ENCODE measurements around the gene CHURC1. TPM values are rescaled to one million over a fixed set of nuclear protein-coding genes. Genes with fewer than 3 reads are reported as not detected.

CHURC1 gene
- total RNA-seq, 1 experiment from 2014 or later: 52.4 TPM

DNA sequence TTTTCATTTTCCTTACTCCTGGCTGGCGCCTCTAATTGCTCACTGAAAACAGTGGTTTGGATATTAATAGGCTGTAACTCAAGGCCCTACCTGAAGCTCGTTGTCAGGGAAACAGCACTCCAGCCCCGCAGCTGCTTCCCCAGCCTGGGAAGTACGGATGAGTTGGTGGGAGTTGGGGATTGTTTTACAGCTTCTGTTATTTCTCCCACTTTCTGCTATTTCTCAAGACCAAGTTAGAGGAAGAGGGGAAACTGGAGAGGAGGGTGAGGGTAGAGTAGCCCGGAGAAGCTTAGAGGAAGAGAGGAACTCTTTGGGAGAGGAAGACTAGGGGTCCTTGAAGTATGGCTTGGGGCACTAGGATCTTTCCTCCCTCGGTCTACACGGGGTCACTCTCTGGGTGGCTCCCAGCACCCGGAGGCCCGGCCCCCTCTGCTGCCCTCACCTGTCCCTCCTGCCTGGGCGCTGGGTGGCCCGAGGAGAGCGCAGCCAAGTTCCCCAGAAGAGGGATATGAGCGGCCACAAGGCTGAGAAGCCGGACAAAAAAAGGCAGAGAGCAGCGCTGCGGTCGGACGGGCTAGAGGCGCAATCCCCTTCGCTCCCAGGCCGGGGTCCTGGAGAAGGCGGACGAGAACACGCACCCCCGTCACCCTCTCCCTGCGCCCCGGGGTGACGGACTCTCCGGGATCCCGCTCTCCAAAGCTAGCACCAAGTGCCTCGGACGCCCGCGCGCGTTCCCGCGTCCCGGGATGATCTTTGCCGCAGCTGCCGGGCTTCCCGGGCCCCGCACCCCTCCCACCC lies 35.2 kb upstream of the CHURC1 start:
- Mint-ChIP-seq H3K4me1 (peaks cover 18% of the 10 kb centered on the region), H3K27me3 (ENCODE audit: low read depth) (peaks cover 69% of the 10 kb centered on the region), H3K9me3 (no peaks in the 10 kb centered on the region), H3K4me3 (peak overlapping the region; percentile 75), H3K27ac (no peak overlapping the region), H3K36me3 (no peaks in the 10 kb centered on the region)
- POLR2A ChIA-PET: interaction anchor here (0.5 to 1.8 kb wide), 3 partner anchors 13 to 932 kb away, joined by 3 to 5 read pairs (median 3); no protein-coding TSS in a partner anchor
- ATAC-seq (peak; percentile 30), DNase-seq (ENCODE audit: low spot score) (peak; percentile 41)
- CTCF ChIA-PET: interaction anchor here (0.6 to 4.4 kb wide), 14 partner anchors 9 to 141 kb away, joined by 3 to 65 read pairs (median 6); no protein-coding TSS in a partner anchor
- TF ChIP-seq ZNF317 (CRISPR knock-in tag; IDR thresholded peaks at IDR 0.05; ENCODE audit: borderline replicate concordance, low read depth): no peak
- TF ChIP-seq ZNF219 (CRISPR knock-in tag; IDR thresholded peaks at IDR 0.05; ENCODE audit: borderline replicate concordance): 0 out of 2 replicates have a peak, but pooled peaks have one; percentile 23

GRCh38 chr14:64879635-64880220 lies 34.5 kb upstream of the CHURC1 start, which contains the start of gene SPTB:
Gene SPTB, minus strand, starts transcription at chr14:64879907. Its CDS starts 56,813 bp downstream, at chr14:64823094.
- no peaks in the 10 kb centered on the region for H3K9me3 Mint-ChIP-seq
- H3K4me1 Mint-ChIP-seq: peaks cover 18% of the 10 kb centered on the region
- H3K27ac Mint-ChIP-seq: peak within 1 kb of the TSS; percentile 41; the same call in 1 of the 2 replicates
- ATAC-seq: peak; percentile 13
- H3K36me3 Mint-ChIP-seq: no peaks in the 10 kb centered on the region
- DNase-seq (ENCODE audit: low spot score): peak; percentile 59
- TF ChIP-seq NR3C1 (CRISPR knock-in tag; conservative IDR thresholded peaks at IDR 0.05; ENCODE audit: low read depth) (0 out of 2 replicates have a peak, but pooled peaks have one; percentile 27), ZNF512 (CRISPR knock-in tag; IDR thresholded peaks at IDR 0.05; ENCODE audit: borderline replicate concordance) (no peak), USF2 (CRISPR knock-in tag; IDR thresholded peaks at IDR 0.05) (no peak)
- TF ChIP-seq, protein P1, sequence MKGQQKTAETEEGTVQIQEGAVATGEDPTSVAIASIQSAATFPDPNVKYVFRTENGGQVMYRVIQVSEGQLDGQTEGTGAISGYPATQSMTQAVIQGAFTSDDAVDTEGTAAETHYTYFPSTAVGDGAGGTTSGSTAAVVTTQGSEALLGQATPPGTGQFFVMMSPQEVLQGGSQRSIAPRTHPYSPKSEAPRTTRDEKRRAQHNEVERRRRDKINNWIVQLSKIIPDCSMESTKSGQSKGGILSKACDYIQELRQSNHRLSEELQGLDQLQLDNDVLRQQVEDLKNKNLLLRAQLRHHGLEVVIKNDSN (CRISPR knock-in tag; IDR thresholded peaks at IDR 0.05): no peak
- peaks cover 72% of the 10 kb centered on the region for H3K27me3 Mint-ChIP-seq (ENCODE audit: low read depth)
- ChIA-PET POLR2A (interaction anchor here (0.7 to 1.8 kb wide), 6 partner anchors 14 to 114 kb away, joined by 4 to 5 read pairs (median 4); no protein-coding TSS in a partner anchor), CTCF (interaction anchor here (0.5 to 4.4 kb wide), 23 partner anchors 10 to 273 kb away, joined by 3 to 65 read pairs (median 4); partner anchors contain the start of gene FNTB)
- peak within 1 kb of the TSS; percentile 88 for H3K4me3 Mint-ChIP-seq

DNA sequence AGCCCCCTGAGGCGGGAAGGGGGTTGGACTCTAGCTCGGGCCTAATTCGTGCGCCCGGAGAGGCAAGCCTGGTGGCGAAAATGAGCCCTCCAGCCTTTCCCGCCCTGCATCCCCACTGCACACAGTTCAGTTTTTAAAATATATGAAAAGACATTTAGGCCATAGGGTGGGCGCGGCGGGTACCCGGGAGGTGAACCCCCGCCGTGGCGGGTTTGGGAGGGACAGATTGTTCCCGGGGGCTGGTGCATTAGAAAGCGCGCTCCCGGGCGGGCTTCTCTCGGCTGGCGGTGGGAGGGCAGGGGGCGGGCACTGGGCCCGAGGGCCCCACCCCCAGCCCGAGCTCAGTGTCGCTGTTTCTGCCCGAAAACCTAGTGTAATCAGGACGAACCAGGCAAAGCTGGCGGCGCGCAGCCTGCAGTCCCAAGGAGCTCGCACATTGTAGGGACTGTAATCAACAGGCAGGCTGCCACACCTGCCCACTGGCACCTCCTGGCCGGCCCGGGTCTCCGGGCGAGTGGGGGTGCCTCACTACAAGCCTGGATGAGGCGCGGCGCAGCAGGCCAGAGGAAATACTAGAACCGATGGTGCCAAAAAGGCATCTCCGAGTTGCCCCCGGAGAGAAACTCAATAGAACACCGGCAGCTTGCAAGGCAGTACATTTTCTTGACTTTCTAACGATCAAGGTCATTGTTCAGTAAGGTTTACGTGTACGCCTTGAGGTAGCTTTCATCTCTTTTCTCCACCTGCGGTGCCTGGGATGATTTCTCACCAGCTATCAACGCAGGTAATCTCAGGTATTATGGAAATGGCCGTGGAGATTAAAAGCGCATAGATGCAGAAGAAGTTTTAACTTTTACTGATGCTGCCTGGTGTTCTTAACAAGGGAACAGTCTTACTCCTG lies 33.8 kb upstream of the CHURC1 start:
- H3K4me1 Mint-ChIP-seq: peaks cover 18% of the 10 kb centered on the region
- DNase-seq (ENCODE audit: low spot score): peak; percentile 77
- H3K9me3 Mint-ChIP-seq: no peaks in the 10 kb centered on the region
- CTCF ChIA-PET: interaction anchor here (0.5 to 4.4 kb wide), 26 partner anchors 10 to 272 kb away, joined by 3 to 65 read pairs (median 4); partner anchors contain the start of gene FNTB
- peak overlapping the region; percentile 41; the same call in 1 of the 2 replicates for H3K27ac Mint-ChIP-seq
- no peaks in the 10 kb centered on the region for H3K36me3 Mint-ChIP-seq
- peak overlapping the region; percentile 88 for H3K4me3 Mint-ChIP-seq
- H3K27me3 Mint-ChIP-seq (ENCODE audit: low read depth): peaks cover 70% of the 10 kb centered on the region
- POLR2A ChIA-PET: interaction anchor here (0.7 to 1.8 kb wide), 7 partner anchors 15 to 115 kb away, joined by 3 to 5 read pairs (median 4); no protein-coding TSS in a partner anchor
- peak; percentile 85 for ATAC-seq
- TF ChIP-seq AFF4 (CRISPR knock-in tag; IDR thresholded peaks at IDR 0.05; ENCODE audit: borderline replicate concordance): 0 out of 2 replicates have a peak, but pooled peaks have one; percentile 69
- TF ChIP-seq MAX (CRISPR knock-in tag; IDR thresholded peaks at IDR 0.05): 0 out of 2 replicates have a peak, but pooled peaks have one; percentile 22
- 0 out of 2 replicates have a peak, but pooled peaks have one; percentile 40 for TF ChIP-seq E2F5 (CRISPR knock-in tag; IDR thresholded peaks at IDR 0.05)
- TF ChIP-seq CREM (CRISPR knock-in tag; IDR thresholded peaks at IDR 0.05): no peak
- no peak for TF ChIP-seq KAT7 (CRISPR knock-in tag; IDR thresholded peaks at IDR 0.05; ENCODE audit: borderline replicate concordance)
- TF ChIP-seq CBFB (CRISPR knock-in tag; IDR thresholded peaks at IDR 0.05; ENCODE audit: low read depth): no peak
- TF ChIP-seq, protein P2, sequence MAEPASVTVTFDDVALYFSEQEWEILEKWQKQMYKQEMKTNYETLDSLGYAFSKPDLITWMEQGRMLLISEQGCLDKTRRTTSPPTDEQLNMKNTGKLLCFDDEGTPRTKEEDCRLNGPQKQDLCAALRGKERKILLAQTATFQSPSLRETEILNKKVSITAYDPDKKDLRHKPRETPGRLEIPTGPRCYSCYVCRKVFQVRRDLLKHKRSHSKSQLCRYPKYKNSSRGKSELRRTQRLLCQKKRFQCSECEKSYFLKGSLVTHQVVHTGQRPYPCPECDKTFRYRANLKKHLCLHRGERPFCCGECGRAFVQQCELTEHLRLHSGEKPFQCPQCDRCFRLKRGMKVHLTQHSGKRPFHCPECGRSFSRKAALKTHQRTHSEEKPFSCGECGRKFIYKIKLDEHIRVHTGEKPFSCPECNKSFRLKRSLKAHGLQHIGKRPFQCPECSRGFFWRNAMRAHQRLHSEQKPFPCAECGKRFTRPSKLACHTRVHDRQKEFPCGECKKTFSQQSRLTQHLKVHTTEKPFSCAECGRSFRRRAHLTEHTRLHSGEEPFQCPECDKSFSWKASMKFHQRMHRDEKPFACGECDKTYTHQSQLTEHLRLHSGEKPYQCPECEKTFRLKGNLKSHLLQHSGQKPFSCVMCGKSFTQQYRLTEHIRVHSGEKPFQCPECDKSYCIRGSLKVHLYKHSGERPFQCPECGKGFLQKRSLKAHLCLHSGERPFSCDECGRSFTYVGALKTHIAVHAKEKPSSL (CRISPR knock-in tag; conservative IDR thresholded peaks at IDR 0.05): no peak
- TF ChIP-seq NFYB (CRISPR knock-in tag; conservative IDR thresholded peaks at IDR 0.05; ENCODE audit: low read depth): no peak
